ENCODE results near the gene IGF1R. TPM values are rescaled to one million over a fixed set of nuclear protein-coding genes. Genes with fewer than 3 reads are reported as not detected.

The IGF1R gene
- total RNA-seq, 1 donor from 2014 or later = 62.7 TPM

GRCh38 chr15:98933406-98933805, 285.1 kb downstream of the IGF1R start:
- no peak for DNase-seq (ENCODE audit: low read depth)
- H3K36me3 ChIP-seq (ENCODE audit: control insufficient read depth, insufficient read depth, low read length) = no peaks in the 10 kb centered on the region
- no peaks in the 10 kb centered on the region for H3K27me3 ChIP-seq (ENCODE audit: control insufficient read depth, insufficient read depth, low read length)

GRCh38 chr15:98935736-98936135, 287.4 kb downstream of the IGF1R start:
- Histone ChIP-seq H3K4me3 (ENCODE audit: low read depth, low read length) (no peak overlapping the region), H3K36me3 (ENCODE audit: control insufficient read depth, insufficient read depth, low read length) (peaks cover 3% of the 10 kb centered on the region), H3K27me3 (ENCODE audit: control insufficient read depth, insufficient read depth, low read length) (no peaks in the 10 kb centered on the region)
- DNase-seq (ENCODE audit: low read depth) = no peak
- TF ChIP-seq CTCF (IDR thresholded peaks at IDR 0.05; ENCODE audit: insufficient read depth, low read length, poor library complexity, severe bottlenecking) = no peak

More at GRCh38 chr15:98933406-98933805, 285.1 kb downstream of the IGF1R start:
- no peak overlapping the region for H3K4me3 ChIP-seq (ENCODE audit: low read depth, low read length)
- no peak for TF ChIP-seq CTCF (IDR thresholded peaks at IDR 0.05; ENCODE audit: insufficient read depth, low read length, poor library complexity, severe bottlenecking)

GRCh38 chr15:98937413-98938104, 289.2 kb downstream of the IGF1R start:
- no peak for TF ChIP-seq CTCF (IDR thresholded peaks at IDR 0.05; ENCODE audit: insufficient read depth, low read length, poor library complexity, severe bottlenecking)
- peaks cover 4% of the 10 kb centered on the region for H3K36me3 ChIP-seq (ENCODE audit: control insufficient read depth, insufficient read depth, low read length)
- H3K27me3 ChIP-seq (ENCODE audit: control insufficient read depth, insufficient read depth, low read length) = no peaks in the 10 kb centered on the region
- H3K4me3 ChIP-seq (ENCODE audit: low read depth, low read length) = no peak overlapping the region
- no peak for DNase-seq (ENCODE audit: low read depth)

GRCh38 chr15:98938105-98938417, 289.7 kb downstream of the IGF1R start:
- no peak for DNase-seq (ENCODE audit: low read depth)
- H3K4me3 ChIP-seq (ENCODE audit: low read depth, low read length) = no peak overlapping the region
- TF ChIP-seq CTCF (IDR thresholded peaks at IDR 0.05; ENCODE audit: insufficient read depth, low read length, poor library complexity, severe bottlenecking) = no peak
- no peaks in the 10 kb centered on the region for H3K27me3 ChIP-seq (ENCODE audit: control insufficient read depth, insufficient read depth, low read length)
- peaks cover 4% of the 10 kb centered on the region for H3K36me3 ChIP-seq (ENCODE audit: control insufficient read depth, insufficient read depth, low read length)

GRCh38 chr15:98938799-98939198, 290.5 kb downstream of the IGF1R start:
- no peak for DNase-seq (ENCODE audit: low read depth)
- no peaks in the 10 kb centered on the region for H3K27me3 ChIP-seq (ENCODE audit: control insufficient read depth, insufficient read depth, low read length)
- no peak overlapping the region for H3K4me3 ChIP-seq (ENCODE audit: low read depth, low read length)
- H3K36me3 ChIP-seq (ENCODE audit: control insufficient read depth, insufficient read depth, low read length) = peaks cover 4% of the 10 kb centered on the region
- TF ChIP-seq CTCF (IDR thresholded peaks at IDR 0.05; ENCODE audit: insufficient read depth, low read length, poor library complexity, severe bottlenecking) = no peak
